WI38 (cell line): ENCODE results near the gene SCRG1.

ENCODE experiments used
- H3K4me3 ChIP-seq: 2 replicates; pipeline ENCODE4 v1.5.1; 2011; ENCODE audit warnings: low read depth, mild to moderate bottlenecking, control low read depth, low read length
- TF ChIP-seq, protein P1 (sequence below): IDR thresholded peaks from 2 replicates; pipeline ENCODE4 v1.5.1; 2012; ENCODE audit warnings: low read depth, mild to moderate bottlenecking, control low read depth, low read length

The SCRG1 gene

DNA sequence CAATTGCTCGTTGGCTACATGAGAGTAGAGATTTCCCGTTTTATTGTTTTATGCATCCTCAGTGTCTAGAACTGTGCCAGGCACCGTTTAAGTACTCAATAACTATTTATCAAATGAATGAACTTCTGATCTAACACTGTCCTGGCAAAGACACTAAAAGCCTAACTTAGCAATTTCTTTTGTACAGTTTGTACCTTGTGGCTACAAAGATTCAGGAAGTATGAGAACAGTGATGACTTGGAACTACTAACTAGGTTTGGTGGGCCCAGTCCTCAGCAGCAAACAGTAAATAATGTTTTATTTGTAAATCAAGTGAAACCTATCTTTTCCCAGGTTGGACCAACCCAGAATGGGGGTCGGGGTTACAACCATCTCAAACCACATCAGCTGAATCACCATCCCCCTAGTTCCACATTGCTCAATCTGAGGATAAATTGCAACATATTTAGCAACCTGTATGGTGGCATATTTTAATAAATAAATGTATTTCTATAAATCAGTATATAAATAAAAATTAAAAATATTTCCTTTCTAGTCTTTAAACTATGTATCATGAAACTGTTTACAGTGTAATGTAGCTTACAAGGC lies 12.3 kb upstream of the SCRG1 start:
- H3K4me3 ChIP-seq = no peak overlapping the region
- TF ChIP-seq, protein P1, sequence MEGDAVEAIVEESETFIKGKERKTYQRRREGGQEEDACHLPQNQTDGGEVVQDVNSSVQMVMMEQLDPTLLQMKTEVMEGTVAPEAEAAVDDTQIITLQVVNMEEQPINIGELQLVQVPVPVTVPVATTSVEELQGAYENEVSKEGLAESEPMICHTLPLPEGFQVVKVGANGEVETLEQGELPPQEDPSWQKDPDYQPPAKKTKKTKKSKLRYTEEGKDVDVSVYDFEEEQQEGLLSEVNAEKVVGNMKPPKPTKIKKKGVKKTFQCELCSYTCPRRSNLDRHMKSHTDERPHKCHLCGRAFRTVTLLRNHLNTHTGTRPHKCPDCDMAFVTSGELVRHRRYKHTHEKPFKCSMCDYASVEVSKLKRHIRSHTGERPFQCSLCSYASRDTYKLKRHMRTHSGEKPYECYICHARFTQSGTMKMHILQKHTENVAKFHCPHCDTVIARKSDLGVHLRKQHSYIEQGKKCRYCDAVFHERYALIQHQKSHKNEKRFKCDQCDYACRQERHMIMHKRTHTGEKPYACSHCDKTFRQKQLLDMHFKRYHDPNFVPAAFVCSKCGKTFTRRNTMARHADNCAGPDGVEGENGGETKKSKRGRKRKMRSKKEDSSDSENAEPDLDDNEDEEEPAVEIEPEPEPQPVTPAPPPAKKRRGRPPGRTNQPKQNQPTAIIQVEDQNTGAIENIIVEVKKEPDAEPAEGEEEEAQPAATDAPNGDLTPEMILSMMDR = no peak

DNA sequence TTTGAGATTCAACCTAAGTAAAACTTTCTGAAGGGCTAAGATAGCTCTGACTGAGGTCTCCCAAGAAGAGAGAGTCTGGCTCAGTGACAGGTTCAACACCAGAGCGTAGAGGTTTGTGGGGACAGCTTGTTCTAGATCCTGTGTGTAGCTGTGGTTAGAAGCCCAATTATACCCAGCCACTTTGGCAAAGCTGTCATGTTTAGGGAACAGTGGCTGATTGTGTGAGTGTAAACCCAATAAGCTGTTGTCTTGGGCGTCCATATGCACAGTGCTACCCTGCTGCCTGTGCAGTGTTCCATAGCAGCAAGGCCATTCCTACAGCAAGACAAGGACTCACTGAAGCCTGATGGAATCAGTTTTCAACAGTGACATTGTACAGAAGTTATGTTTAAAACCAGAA lies 11.2 kb upstream of the SCRG1 start:
- H3K4me3 ChIP-seq = no peak overlapping the region
- TF ChIP-seq, protein P1 = no peak

DNA sequence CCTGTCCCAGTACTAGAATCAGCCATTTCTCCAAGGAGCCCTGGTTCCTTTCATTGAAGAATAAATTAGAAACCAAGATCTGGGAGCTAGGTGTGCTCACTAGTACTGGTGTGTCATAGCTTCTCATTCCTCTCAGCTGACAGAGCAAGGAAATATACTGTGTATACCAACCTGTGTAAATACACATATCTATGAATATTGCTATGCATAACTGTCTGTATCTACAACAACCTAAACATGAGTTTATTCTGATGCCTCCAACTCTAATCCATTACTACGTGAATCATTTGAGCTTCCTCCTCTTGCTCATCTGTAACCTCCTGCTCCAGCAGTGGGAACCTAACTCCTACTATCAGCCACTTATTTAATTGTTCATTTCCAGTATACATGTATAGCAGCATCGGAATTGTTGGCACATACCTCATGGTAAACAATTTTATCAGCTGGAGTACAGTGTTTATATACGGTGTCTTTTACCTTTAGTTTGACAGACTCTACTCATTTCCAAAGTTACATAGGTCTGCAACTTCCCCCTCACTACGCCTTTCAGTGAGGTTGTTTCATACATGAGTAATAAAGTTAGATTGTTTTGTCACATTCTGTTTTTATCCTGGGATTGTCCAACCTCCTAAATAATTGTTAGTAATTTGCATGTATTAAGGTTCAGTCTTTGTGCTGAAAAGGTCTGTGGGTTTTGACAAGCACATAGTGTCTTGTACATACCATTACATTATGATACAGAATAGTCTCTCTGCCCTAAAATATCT lies 7.1 kb upstream of the SCRG1 start:
- H3K4me3 ChIP-seq = no peak overlapping the region
- TF ChIP-seq, protein P1 = no peak

DNA sequence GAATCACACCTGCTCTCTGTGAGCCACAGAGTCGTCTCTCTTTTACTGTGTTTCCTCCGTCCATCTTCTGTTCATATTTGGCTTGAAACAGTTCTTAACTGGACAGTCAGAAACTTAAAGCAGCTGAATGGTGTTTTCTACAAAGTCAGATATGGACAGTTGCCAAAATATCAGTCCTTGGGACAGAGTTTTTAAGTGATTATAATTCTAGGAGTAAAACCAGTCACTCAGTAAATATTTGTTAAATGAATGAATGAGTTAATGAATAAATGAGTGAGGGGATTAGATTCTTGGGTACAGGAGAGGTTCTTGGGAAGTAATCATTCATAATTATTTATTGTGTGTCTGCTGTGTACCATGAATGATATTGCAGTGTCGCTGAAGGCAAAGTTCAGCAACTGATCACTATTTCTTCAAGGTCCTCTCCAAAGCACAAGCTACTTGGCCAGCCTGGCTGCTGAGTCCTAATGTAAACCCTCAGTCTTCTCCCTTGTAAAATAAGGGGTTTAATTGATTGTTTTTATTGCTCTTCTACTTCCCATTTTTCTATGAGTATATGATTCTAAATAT lies 5.5 kb upstream of the SCRG1 start:
- no peak overlapping the region for H3K4me3 ChIP-seq
- TF ChIP-seq, protein P1 = no peak

- H3K4me3 ChIP-seq = no peak overlapping the region
- TF ChIP-seq, protein P1 = no peak
Observed at GRCh38 chr4:173403051-173403450, 4.1 kb upstream of the SCRG1 start.

GRCh38 chr4:173401063-173401462 lies 2.1 kb upstream of the SCRG1 start:
- TF ChIP-seq, protein P1 = no peak
- no peak overlapping the region for H3K4me3 ChIP-seq

- H3K4me3 ChIP-seq = no peak overlapping the region
- TF ChIP-seq, protein P1 = no peak
Observed at GRCh38 chr4:173398220-173398619, 696 bp downstream of the SCRG1 start.
